ENCODE data around the gene GLI1. TPM values are rescaled to one million over a fixed set of nuclear protein-coding genes. Genes with fewer than 3 reads are reported as not detected.

GLI1 gene
- polyA plus RNA-seq, 2 of the 4 experiments (the other 2 are of a cell fraction): 13.1 to 27.3 TPM

GRCh38 chr12:57459055-57459749, 383 bp upstream of the GLI1 start (continued):
- peak; percentile 90 for TF ChIP-seq CTCF (IDR thresholded peaks at IDR 0.05)
- no peak for TF ChIP-seq HOXA7 (CRISPR knock-in tag; IDR thresholded peaks at IDR 0.05)
- TF ChIP-seq MYC (IDR thresholded peaks at IDR 0.05; ENCODE audit: borderline replicate concordance, low read length): 0 out of 2 replicates have a peak, but pooled peaks have one; percentile 37
- no peak for TF ChIP-seq PBX3 (IDR thresholded peaks at IDR 0.05)
- no peak for TF ChIP-seq CBX8 (IDR thresholded peaks at IDR 0.05)
- no peak; the same call in 1 of the 2 replicates for TF ChIP-seq E2F6 (IDR thresholded peaks at IDR 0.05; ENCODE audit: borderline replicate concordance, low read depth)
- no peak for TF ChIP-seq ZNF302 (CRISPR knock-in tag; IDR thresholded peaks at IDR 0.05)
- TF ChIP-seq RARB (CRISPR knock-in tag; IDR thresholded peaks at IDR 0.05): no peak
- TF ChIP-seq MAFK (IDR thresholded peaks at IDR 0.05; ENCODE audit: partially characterized antibody): no peak
- peak; percentile 74 for TF ChIP-seq SMC3 (IDR thresholded peaks at IDR 0.05)
- TF ChIP-seq MAX (IDR thresholded peaks at IDR 0.05): peak; percentile 71
- no peak for TF ChIP-seq FOSB (CRISPR knock-in tag; IDR thresholded peaks at IDR 0.05)
- TF ChIP-seq ELK1 (IDR thresholded peaks at IDR 0.05; ENCODE audit: low read depth, low read length): no peak
- no peak for TF ChIP-seq RFX5 (IDR thresholded peaks at IDR 0.05)
- TF ChIP-seq ATOH8 (CRISPR knock-in tag; IDR thresholded peaks at IDR 0.05; ENCODE audit: low read depth): no peak
- TF ChIP-seq ZFP36 (IDR thresholded peaks at IDR 0.05; ENCODE audit: borderline replicate concordance, partially characterized antibody): no peak
- TF ChIP-seq HEYL (CRISPR knock-in tag; IDR thresholded peaks at IDR 0.05): no peak
- no peak for TF ChIP-seq SREBF2 (IDR thresholded peaks at IDR 0.05)
- TF ChIP-seq FOXS1 (CRISPR knock-in tag; IDR thresholded peaks at IDR 0.05): no peak
- peak; percentile 41; the same call in 1 of the 2 replicates for TF ChIP-seq MAZ (IDR thresholded peaks at IDR 0.05; ENCODE audit: borderline replicate concordance, low read depth, low read length)

GRCh38 chr12:57460468-57460784, 841 bp downstream of the GLI1 start:
- Histone ChIP-seq H3K4me1 (peaks cover 40% of the 10 kb centered on the region), H3K27ac (peak overlapping the region; percentile 92 to 99), H3K4me3 (peak overlapping the region; percentile 65), H3K9me3 (no peaks in the 10 kb centered on the region), H3K4me2 (peak overlapping the region; percentile 97)
- WGBS (ENCODE audit: missing lambda C conversion rate): 2% methylated on average over 6 of the region's 6 CpGs
- CTCF ChIA-PET: interaction anchor here (0.9 to 11.1 kb wide), 9 partner anchors 8 to 275 kb away, joined by 3 to 316 read pairs (median 7); partner anchors contain the start of genes ARHGAP9, INHBE and MARS1
- ATAC-seq (peak; percentile 3 to 4; a peak in 4 of 6 replicates), FAIRE-seq (no peak), DNase-seq (ENCODE audit: low read depth in 1 of 2, low spot score in 1 of 2) (peak; percentile 41 to 85)
- POLR2A ChIA-PET: no interaction called here
- TF ChIP-seq KDM5A (IDR thresholded peaks at IDR 0.05) (no peak), KDM1A (IDR thresholded peaks at IDR 0.05; ENCODE audit: low read depth) (no peak), BHLHE40 (IDR thresholded peaks at IDR 0.05; ENCODE audit: low read depth, low read length) (no peak), MAX (IDR thresholded peaks at IDR 0.05) (no peak), FOXS1 (CRISPR knock-in tag; IDR thresholded peaks at IDR 0.05) (no peak), PHF8 (IDR thresholded peaks at IDR 0.05; ENCODE audit: borderline replicate concordance, low read depth) (no peak), EHMT2 (IDR thresholded peaks at IDR 0.05; ENCODE audit: low read depth) (no peak), CHD4 (IDR thresholded peaks at IDR 0.05; ENCODE audit: borderline replicate concordance) (no peak), E2F6 (IDR thresholded peaks at IDR 0.05; ENCODE audit: borderline replicate concordance, low read depth) (no peak), JUNB (IDR thresholded peaks at IDR 0.05) (no peak), RNF2 (IDR thresholded peaks at IDR 0.05; ENCODE audit: borderline replicate concordance, low read depth) (no peak)
